PC-9 (cell line): ENCODE results near the gene TMIGD1.

ENCODE experiments used
- EZH2 ChIP-seq: fragments of 200-600 bp; sonication (generic); IDR thresholded peaks from 2 replicates; pipeline ENCODE4 v1.8.0; 2017; ENCODE audit warnings: antibody characterized with exemption, low read depth
- TF ChIP-seq, protein P1 (sequence below): fragments of 200-600 bp; sonication (generic); conservative IDR thresholded peaks from 2 replicates; pipeline ENCODE4 v1.6.1; 2017; ENCODE audit warnings: mixed run types, antibody characterized with exemption, mild to moderate bottlenecking, moderate library complexity

DNA sequence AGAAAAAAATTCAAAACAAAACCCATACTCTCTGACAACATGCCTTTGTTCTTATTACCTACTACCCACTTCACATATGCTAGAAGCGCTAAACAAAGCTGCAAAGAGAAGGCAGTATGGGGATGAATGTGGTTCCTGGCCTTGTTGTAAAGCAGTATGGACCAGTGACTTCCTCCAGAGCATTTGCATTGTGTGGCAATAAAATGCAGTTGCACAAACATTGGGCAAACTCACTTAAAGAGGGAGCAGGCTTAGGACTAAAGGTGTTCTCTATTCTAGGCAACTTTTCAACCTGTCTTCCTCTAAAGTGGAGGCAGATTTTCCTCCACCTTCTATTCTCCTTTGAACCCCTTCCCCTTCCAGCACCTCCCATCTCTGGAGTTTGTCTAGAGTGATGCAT is 17.1 kb downstream of the TMIGD1 start:
- TF ChIP-seq, protein P1, sequence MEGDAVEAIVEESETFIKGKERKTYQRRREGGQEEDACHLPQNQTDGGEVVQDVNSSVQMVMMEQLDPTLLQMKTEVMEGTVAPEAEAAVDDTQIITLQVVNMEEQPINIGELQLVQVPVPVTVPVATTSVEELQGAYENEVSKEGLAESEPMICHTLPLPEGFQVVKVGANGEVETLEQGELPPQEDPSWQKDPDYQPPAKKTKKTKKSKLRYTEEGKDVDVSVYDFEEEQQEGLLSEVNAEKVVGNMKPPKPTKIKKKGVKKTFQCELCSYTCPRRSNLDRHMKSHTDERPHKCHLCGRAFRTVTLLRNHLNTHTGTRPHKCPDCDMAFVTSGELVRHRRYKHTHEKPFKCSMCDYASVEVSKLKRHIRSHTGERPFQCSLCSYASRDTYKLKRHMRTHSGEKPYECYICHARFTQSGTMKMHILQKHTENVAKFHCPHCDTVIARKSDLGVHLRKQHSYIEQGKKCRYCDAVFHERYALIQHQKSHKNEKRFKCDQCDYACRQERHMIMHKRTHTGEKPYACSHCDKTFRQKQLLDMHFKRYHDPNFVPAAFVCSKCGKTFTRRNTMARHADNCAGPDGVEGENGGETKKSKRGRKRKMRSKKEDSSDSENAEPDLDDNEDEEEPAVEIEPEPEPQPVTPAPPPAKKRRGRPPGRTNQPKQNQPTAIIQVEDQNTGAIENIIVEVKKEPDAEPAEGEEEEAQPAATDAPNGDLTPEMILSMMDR, result no peak
- TF ChIP-seq EZH2, result no peak
